HG03469 (cell line): ENCODE measurements around the gene RFPL1.

Experiments used
- ATAC-seq: cut with Tn5 transposase; IDR thresholded peaks from one replicate; pipeline ENCODE4 v1.9.1; 2021; ENCODE audit warnings: mild to moderate bottlenecking, moderate library complexity, moderate number of reproducible peaks; ENCODE audit not compliant: unreplicated experiment

RFPL1 gene

DNA sequence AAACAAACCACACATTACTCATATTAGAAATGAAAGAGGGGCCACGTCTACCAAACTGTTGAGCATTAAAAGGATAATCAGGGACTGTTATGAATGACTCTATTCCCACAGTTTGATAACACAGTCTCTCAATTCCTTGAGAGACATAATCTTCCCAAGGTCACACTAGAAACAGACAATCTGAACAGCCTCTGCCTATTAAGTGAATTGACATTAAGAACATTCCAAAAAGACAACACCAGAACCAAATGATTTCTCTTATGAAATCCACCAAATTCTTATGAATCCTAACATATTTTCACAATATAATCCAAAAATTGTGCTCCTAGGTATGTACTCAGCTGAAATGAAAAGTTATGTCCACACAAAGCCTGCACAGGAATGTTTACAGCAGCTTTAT, 4.6 kb downstream of the RFPL1 start:
- no peak for ATAC-seq

DNA sequence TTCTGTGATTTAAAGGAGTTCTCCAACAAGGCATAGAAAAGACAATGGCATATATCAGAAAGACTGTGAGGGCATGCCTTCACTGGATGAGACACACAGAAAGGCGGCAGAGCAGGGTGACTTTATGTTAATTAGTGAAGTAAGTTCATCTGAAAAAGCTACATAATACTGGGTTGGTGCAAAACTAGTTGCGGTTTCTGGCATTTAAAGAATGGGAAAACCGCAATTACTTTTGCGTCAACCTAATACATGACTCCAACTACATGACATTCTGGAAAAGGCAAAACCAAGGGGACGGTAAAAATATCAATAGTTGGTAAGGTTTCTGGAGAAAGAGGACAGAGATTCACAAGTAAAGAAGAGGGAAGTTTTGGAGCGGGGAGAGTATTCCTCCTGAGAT, 5.1 kb downstream of the RFPL1 start:
- no peak for ATAC-seq

DNA sequence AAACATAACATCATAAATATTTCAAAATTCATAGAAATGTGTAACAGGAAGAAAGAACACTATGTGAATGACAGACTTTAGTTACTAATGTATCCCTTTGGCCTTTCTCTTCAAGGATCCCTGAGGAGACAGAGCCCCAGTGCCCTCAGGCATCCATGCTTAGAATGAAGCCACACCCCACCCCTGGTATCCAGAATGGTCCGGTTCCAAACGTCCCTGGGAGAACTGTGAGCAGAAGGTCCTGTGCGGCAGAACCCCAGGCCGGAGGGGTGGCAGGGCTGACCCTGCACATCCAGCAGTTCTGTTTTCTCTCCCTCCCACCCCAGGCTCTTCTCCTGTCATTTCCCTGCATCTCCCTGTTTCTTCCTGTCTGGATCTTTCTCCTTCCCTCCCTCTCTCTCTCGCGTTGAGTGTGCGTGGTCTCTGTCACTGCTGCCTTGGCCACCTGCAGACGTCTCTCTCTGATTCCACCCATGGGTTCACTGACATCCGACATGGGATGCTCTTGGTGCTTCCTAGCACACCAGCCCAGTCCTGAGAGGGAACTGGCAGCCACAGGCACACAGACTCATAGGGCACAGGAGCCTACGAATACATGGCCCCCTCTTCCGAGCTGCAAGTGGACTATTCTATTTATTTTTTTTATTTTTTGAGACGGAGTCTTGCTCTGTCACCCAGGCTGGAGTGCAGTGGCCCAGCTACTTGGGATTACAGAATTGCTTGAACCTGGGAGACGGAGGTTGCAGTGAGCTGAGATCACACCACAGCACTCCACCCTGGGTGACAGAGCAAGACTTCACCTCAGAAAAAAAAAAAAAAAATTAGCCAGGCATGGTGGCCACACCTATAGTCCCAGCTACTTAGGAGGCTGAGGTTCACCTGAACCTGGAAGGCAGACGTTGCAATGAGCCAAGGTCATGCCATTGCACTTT, 5.7 kb downstream of the RFPL1 start:
- no peak for ATAC-seq

DNA sequence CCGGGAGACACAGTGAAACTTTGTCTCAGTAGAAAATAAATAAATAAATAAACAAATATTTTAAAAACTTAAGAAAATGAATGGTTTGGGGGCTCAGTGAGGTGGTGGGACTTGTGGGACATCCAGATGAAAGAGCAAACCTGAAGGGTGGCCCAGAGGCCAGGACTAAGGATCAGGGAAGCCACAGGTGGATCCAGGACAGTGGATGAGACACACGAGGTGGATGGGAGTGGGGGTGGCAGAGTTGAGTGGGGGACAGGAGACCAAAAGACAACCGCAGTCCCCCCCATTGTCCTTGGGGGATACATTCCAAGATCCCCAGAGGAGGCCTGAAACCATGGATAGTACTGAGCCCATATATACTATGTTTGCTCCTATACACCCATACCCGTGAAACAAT, 7.1 kb downstream of the RFPL1 start:
- ATAC-seq, result no peak

DNA sequence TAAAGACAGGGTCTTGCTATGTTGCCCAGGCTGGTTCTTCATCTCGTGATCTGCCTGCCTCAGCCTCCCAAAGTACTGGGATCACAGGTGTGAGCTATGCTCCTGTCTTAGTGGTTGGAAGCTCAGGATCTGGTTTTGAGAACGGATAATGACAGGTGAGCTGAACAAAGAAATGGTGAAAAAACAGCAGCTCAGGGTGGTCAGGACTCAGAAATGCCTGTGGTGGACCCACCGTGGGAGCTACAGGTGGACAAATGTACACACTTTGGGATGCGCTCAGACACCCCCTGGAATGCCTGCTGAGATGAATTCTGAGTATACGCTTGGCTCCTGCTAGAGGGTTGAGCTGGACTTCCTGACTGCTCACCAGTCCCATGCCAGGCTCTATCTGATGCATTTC, 9.5 kb downstream of the RFPL1 start:
- no peak for ATAC-seq

DNA sequence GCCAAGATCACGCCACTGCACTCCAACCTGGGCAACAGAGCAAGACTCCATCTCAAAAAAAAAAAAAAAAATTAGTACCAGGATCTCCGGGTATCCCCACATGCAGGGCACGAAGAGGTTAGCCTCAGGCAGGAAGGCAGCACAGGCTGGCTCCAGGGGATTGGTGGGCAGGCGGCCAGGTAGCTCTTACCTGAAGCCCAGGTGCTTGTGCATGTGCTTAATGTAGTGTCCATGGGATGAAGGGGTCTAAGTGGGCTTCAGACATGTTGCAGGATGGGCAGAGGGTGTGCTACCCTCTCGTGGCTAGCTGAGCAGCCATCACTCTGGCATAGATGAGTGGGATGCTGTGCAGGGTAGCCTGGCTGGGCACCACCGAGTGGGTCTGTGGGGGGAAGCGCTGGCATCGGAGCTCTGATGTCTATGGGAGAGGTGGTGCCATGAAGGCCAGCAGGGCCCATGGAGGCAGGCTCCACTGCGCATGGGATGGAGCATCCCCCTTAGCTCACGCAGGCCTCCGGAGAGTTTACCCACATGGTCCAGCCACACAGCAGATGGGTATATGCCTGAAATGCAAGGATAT, 11.0 kb downstream of the RFPL1 start:
- ATAC-seq, result no peak

DNA sequence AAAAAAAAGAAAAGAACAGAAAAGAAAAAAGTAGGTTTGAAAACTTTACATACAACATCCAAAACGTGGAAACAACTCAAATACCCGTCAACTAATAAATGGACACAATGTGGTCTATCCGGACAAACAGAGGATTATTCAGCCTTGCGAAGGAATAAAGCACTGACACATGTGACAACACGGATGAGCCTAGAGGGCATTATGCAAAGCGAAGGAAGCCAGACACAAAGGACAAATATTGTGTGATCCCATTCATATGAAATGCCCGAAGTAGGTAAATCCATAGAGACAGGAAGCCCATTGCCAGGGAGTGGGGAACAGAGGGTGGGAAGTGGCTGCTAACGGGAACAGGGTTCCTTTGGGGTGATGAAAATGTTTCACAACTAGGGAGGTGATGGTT, 11.8 kb downstream of the RFPL1 start:
- no peak for ATAC-seq

DNA sequence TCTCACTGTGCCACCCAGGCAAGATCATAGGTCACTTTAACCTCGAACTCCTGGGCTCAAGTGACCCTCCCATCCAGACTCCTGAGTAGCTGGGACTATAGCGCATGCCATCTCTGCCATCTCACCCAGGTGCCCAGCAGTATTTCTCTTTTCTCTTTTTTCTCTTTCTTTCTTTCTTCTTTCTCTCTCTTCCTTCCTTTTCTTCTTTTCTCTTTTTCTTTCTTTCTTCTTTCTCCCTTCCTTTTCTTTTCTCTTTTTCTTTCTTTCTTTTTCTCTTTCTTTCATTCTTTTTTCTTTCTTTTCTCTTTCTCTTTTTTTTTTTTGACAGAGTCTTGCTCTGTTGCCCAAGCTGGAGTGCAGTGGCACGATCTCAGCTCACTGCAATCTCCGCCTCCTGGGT, 13.5 kb downstream of the RFPL1 start:
- no peak for ATAC-seq

DNA sequence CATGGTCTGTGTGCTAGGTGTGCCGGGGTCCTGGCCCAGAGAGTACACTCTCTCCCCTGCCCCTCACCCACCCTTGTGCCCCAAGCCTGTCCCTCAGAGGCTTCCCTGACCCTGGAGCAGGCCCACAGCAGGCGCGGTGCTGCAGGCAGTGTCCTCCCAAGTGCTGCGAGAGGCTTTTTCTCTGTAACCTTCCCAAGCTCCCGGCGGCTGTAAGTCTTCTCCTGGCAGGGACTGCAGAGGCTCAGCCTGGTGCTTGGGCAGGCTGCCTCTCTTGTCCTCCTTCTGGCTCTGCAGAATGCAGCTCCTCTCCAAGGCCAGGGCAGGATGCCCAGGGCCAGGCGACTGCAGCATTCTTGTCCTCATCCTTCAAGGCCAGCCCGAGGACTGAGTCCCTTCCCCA, 15.9 kb downstream of the RFPL1 start:
- ATAC-seq, result no peak

DNA sequence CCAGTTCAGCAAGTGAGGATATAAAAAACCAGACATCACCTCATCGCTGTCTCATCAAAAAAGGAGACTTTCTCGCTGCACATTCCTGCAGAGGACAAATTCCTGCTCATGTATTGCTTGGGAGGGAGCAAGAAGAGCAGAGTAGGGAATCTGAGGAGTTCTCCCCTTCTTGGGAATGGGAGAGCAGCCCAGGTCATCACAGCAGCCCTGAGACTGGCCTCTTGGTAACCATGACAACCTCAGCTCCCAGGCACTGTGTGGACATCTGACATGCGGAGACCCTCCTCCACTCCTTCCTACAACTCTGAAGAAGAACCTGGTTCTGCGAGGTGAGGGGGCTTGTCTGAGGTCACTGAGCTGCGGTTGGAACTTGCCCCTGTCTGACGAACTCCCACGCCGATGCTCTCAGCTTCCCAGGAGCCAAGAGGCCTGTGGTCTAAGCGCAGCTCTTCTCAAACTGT, 17.9 kb downstream of the RFPL1 start:
- ATAC-seq, result no peak

DNA sequence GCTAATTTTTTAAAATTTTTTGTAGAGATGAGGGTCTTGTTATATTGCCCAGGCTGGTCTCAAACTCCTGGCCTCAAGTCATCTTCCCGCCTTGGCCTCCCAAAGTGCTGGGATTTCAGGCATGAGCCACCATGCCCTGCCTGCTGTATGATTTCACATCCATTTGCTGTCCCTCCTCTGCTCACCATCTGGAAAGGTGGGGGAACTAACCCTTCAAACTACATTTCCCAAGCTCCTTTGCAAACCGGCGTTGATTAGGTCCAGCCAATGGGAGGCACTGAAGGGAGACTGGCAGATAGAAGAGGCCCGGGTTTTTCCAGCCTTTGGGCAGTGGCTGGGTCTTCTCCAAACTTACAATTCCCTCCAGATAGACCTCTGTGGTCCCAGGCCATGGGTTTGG, 19.3 kb downstream of the RFPL1 start:
- no peak for ATAC-seq

DNA sequence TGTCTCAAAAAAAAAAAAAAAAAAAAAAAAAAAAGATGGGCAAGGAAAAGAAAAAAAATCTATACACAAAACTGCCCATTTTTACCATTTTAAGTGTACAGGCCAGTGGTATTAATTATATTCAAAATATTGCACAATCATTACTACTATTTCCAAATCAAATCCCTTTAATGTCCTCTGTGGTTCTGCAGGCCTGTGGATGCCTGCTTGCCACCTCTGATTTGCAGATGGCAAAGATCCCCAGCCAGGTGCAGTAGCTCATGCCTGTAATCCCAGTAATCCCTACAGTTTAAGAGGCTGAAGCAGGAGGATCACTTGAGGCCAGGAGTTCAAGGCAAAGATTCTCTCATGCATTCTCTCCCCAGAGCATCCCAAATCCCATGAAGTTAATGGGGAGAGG, 20.2 kb downstream of the RFPL1 start:
- no peak for ATAC-seq

DNA sequence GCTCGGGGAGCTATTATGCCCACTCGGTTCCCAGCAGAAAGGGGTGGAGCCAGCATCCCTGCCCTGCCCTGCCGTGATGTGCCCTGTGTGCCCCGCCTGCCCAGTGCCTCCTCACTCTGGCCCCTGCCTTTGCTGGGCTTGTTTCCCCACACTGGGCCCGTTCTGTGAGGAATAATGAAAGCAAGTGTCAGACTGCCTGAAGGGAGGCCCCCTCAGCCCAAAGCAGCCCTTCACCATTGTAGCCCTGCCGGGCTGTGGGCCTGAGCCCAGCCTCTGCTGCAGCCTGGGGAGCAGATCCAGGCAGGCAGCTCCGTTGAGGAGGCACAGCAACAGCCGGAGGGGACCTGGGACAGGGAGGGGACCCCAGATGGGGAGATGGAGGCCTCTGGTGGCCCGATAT, 21.4 kb downstream of the RFPL1 start:
- ATAC-seq, result no peak

DNA sequence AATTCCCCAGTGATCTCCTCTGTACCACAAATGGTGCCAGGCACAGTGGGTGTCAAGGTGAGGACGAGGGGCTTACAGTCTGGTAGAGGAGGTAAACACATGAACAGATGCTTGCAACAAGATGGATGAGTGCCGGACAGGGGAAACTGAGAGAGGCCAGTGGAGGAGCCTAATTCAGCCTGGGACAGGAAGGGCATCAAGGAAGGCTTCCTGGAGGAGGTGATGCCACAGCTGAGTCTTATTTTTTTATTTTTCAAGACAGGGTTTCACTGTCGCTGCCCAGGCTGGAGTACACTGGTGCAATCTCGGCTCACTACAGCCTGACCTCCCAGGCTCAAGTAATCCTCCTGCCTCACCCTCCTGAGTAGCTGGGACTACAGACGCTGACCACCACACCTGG, 22.9 kb downstream of the RFPL1 start:
- no peak for ATAC-seq

DNA sequence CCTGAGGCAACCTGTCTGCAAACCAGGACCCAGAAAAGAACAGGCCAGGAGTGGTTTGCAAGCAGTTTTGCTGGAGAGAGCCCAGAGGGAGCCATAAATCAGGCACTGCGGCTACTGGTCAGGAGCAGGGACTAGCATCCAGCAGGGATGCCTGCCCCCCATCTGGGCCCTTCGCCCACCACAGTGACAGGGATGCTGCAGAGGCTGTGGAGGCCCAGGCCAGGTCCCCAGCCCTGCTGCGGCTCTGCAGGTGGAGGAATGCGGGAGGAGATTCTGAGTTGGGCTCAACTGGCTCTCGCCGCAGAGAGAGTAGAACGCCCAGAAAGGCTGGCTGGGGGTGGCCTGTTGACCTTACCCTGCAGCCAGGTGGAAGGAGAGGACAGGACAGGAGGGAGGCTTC, 25.2 kb downstream of the RFPL1 start:
- no peak for ATAC-seq

DNA sequence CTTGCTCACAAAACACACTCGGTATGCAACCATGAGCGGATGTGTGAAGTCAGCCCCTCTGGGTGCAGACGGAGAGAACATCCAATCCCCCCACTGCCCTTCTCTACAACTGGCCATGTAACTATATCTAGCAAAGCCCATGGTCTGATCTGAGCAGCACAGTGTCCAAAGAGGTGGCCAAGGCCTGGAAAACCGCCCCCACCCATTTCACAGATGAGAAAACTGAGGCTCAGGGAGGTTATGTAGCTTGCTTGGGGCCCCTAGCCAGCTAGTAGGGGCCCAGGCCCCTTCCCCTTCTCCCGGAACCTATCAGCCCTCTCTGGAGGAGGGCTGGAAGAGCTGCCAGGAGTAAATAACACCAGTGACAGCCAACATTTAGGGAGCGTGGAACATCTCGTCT, 26.2 kb downstream of the RFPL1 start:
- ATAC-seq, result no peak

DNA sequence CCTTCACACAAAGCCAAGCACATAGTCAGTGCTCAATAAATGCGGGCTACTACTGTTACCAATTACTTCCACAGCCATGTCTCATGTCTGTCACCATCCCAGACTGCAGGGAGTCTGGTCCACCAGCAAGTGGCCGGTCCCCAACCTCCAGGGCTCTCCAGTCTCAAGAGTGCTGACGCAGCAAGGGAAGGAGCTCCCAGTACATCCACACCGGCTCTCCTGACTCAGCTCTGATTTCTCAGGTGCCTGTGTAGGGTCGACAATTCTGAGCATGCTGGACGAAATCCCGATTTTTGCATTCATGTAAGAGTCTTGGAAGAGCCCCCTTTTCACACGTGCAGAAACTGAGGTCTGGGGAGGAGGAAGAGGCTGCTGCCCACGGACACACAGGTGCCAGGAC, 31.4 kb downstream of the RFPL1 start:
- ATAC-seq, result no peak

DNA sequence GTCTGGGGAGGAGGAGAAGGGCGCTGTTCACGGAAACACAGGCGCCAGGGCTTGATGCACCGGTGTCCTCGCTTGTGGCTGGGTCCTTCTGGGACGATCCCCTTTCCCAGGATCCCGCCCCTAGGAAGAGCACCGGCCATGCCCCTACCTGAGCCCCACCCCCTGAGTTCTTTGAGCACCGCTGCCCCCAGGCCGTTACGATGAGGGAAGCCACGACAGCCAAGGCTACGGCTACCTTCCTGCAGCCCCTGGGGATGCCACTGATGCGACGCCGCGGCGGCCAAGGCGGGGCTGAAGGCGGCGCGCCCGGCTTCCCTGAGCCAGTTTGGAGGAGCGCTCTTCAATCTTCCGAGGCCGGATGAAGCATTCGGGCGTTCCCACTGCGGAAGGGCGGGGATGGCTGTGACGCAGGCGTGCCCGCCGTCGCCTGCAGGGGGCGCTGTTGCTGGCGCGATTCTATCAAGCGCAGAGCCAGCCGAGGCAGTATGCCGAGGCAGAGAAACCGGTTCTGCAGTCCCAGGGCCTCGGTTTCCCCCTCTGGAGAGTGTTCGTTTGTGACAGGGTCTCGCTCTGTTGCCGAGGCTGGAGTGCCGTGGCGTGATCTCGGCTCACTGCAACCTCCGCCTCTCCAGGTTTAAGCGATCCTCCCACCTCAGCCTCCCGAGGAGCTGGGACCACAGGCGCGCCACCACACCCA, 31.9 kb downstream of the RFPL1 start:
- ATAC-seq, result no peak

DNA sequence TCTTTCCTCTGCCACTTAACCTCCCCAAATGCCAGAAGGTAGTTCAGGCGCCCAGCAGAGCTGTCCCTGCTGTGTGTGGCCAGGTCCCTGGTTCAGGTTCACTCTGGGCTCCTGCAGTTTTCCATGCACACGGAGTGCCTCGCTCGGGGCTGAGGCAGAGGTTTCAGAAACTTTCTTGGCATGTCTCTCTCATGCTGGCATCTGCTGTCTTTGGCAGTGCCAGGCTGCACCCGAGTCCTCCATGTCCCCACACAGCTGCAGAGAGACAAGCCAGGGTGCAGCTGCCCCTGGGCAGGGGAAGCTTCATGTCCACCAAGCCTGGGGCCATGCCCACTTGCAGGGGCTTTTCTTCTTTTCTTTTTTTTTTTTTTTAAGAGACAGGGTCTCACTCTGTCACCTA, 34.6 kb downstream of the RFPL1 start:
- ATAC-seq, result no peak

DNA sequence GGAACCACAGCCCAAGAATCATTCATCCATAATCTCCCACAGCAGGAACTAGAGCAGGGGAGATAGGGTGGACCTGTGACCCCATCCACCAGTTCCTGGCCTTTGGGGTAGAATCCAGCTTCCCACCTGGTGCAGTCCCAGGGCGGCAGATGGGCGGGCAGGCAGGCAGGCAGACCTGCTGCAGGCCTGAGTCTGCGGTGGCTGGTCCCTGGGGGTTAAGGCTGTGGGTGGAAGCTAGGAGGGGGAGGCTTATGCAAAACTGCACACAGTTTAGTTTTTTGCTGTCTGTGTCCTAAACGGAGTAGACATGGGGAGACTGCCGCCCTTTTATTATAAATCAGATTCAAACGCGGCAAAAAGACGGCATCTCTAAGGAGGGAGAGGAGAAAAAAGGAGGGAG, 37.2 kb downstream of the RFPL1 start:
- ATAC-seq, result no peak

DNA sequence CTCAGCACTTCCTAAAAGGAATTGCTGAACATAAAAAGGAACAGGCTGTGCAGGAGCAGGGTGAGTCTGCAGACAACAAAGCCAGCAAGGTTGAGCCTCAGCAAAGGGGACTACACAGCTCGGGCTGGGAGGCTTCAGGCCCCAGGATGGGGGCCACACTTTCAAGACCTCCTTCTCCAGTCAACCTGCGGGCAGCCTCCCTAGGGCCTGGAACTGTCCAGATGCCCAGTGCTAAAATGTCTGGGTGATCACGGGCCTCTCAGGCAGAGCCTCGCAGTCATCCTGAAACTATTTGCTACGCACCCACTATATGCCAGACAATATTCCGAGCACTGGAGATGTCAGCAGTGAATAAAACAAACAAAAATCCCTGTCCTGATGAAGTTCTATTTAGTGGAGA, 37.7 kb downstream of the RFPL1 start:
- ATAC-seq, result no peak

DNA sequence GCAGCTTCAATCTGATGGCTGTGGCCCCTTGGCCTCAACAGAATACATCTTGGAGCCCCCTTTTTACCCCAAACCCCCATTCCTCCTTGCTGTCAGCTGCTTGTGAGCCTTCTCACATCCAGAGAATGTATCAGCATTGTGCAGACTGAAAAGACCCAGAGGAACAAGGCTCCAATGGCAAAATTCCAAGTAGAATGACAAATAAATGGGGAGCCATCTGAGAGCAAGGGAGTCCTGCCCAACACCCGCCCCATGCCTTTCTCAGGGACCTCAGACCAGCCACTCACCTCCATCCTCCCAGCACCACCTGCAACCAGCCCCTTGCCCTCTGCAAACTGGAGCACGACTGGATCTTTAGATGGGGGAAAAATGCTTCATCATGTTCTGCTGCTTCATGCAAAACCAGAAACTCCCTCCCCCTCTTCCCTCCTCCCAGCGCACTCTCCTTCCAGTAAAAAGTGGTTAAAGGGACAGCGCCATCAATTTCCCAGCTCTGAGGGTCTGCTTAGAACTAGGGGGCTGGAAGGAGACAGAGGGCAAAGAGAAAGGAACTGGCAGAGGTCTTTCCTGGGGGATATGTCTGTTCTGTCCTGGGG, 39.4 kb downstream of the RFPL1 start:
- no peak for ATAC-seq
